Activated T-cell treated with anti-CD3 and anti-CD28 coated beads, Interleukin-2, amount 50 U/mL, for 72 hours (primary cell): ENCODE data around the gene FHIT. TPM values are rescaled to one million over a fixed set of nuclear protein-coding genes. Genes with fewer than 3 reads are reported as not detected.

ENCODE experiments used
- ATAC-seq, 2 donors: fragments of 150-1000 bp; cut with Tn5 transposase; replicated peaks in 1 of 2; 2 replicates each; pipeline ENCODE4 v1.10.0; 2021; ENCODE audit warnings: moderate library complexity in 2 of 2, mild to moderate bottlenecking in 1 of 2
- DNase-seq, 2 donors: peaks; one replicate each; pipeline ENCODE4 v3.0.0; 2021 to 2022; ENCODE audit warnings: mixed read lengths in 1 of 2
- H3K27ac Mint-ChIP-seq: one replicate; pipeline ENCODE4 v1.8.0; 2022; ENCODE audit warnings: mild to moderate bottlenecking, moderate library complexity, mixed read lengths
- H3K27me3 Mint-ChIP-seq: one replicate; pipeline ENCODE4 v1.8.0; 2022; ENCODE audit warnings: low read depth, mixed read lengths
- H3K36me3 Mint-ChIP-seq, 2 donors: one replicate each; pipeline ENCODE4 v1.8.0; 2022; ENCODE audit warnings: mixed read lengths in 2 of 2, mild to moderate bottlenecking in 1 of 2; ENCODE audit not compliant: insufficient read depth in 2 of 2
- H3K4me1 Mint-ChIP-seq: one replicate; pipeline ENCODE4 v1.8.0; 2022; ENCODE audit warnings: low read depth, mixed read lengths
- H3K4me3 Mint-ChIP-seq, 2 donors: one replicate each; pipeline ENCODE4 v1.8.0; 2022; ENCODE audit warnings: mild to moderate bottlenecking in 2 of 2, mixed read lengths in 2 of 2, moderate library complexity in 2 of 2
- H3K9me3 Mint-ChIP-seq, 2 donors: one replicate each; pipeline ENCODE4 v1.8.0; 2022; ENCODE audit warnings: mixed read lengths in 2 of 2
- total RNA-seq, 2 donors: library from RNA; stranded (reverse); gene quantifications; one replicate each; pipeline ENCODE4 v1.2.3, GENCODE V29; 2022

FHIT gene
- total RNA-seq, 2 donors from 2014 or later, result 48.2 to 54.9 TPM

DNA sequence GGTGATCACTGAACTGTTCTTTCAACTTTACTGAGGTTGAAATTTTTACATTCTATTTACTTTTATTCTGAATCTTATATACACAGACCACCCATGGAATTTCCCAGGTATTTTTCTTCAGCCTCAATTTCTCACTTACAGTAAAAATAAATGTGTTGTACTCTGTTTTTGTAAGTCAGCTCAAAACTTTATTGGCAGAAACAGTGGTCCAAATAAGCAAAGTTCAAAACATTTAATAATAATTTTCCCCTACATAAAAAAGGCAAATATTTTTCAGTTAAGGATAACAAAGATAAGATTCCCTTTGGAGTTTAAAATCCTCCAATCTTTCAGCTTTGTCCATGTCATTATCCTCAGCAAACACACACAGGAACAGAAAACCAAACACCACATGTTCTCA lies 738.0 kb downstream of the FHIT start:
- no peak overlapping the region for H3K27ac Mint-ChIP-seq
- H3K9me3 Mint-ChIP-seq, result no peaks in the 10 kb centered on the region
- ATAC-seq (no peak), DNase-seq (no peak)
- no peaks in the 10 kb centered on the region for H3K36me3 Mint-ChIP-seq
- H3K4me3 Mint-ChIP-seq, result no peak overlapping the region
- no peaks in the 10 kb centered on the region for H3K27me3 Mint-ChIP-seq
- H3K4me1 Mint-ChIP-seq, result peaks cover 5% of the 10 kb centered on the region

DNA sequence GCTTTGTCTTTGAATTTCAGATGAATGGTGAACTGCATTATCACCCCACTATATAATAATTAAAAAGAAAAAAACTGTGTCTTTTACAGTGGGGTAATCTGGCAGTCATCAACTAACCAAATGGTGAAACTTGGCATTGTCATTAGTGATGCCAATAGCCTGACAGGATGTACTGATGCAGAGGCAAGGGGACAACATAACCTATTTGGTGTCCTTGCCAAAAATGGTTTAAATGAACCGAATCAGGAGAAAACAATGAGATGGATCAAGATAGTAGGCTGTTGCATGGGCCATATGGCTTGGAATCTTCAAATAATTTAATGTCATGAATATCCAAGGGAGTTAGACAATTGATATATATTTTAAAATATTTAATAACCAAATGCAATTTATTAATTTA lies 738.7 kb downstream of the FHIT start:
- H3K4me3 Mint-ChIP-seq, result no peak overlapping the region
- no peaks in the 10 kb centered on the region for H3K27me3 Mint-ChIP-seq
- ATAC-seq (no peak), DNase-seq (no peak)
- peaks cover 0 to 4% of the 10 kb centered on the region in 2 donors for H3K9me3 Mint-ChIP-seq
- no peaks in the 10 kb centered on the region for H3K36me3 Mint-ChIP-seq
- peaks cover 5% of the 10 kb centered on the region for H3K4me1 Mint-ChIP-seq
- no peak overlapping the region for H3K27ac Mint-ChIP-seq

DNA sequence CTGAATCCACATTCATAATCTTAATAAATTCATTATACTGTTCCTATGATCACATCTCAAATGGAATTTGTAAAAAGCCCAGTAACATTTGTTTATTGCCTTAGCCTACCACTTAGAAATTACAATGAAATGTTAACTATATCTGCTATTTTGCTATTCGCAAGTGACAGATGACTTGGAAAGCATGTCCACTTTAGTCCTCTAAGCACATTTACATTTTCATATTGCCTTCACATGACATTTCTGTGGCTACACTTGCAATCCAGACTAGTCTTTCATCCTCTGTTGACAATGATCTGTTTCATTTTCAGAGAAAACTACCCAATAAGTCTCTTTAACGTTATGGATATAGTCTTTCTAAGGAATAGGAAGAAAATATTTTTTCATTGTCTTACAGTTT lies 741.8 kb downstream of the FHIT start:
- no peak overlapping the region for H3K4me3 Mint-ChIP-seq

DNA sequence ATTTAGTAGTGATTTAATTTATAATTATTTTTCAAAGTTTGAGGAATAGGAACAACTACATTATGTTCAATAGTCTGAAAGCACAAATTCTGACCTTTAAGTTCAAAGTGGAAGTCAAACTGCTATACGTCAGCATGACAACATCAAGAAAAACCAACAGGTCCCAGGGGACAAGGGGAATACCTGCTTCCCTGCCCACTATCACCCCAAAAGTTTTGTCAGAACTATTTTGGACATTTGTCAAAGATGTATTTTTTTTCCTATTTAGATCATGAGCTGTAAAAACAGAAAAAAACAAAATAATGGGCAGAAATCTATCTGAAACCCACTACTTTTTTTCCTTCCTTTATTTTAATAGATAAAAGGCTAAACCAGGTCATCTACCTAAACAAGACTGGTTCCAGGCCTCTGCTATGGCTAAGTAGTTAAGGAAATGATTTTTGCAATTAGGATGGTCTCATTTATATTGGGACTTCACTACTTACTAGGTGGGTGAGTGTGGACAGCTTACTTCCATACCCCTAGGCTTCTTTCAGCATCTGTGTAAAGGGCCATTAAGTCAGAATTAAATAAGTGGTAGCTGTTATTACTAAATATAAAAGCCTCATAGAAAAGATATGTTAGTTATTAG lies 746.3 kb downstream of the FHIT start:
- peaks cover 2 to 10% of the 10 kb centered on the region in 2 donors for H3K9me3 Mint-ChIP-seq
- no peak for DNase-seq
- H3K27me3 Mint-ChIP-seq, result no peaks in the 10 kb centered on the region
- no peaks in the 10 kb centered on the region for H3K36me3 Mint-ChIP-seq
- H3K4me1 Mint-ChIP-seq, result no peaks in the 10 kb centered on the region
- no peak overlapping the region for H3K27ac Mint-ChIP-seq
- no peak overlapping the region for H3K4me3 Mint-ChIP-seq
- ATAC-seq, result no peak

More for the DNA sequence above, 741.8 kb downstream of the FHIT start:
- Mint-ChIP-seq H3K27me3 (no peaks in the 10 kb centered on the region), H3K4me1 (peaks cover 5% of the 10 kb centered on the region), H3K27ac (no peak overlapping the region), H3K36me3 (no peaks in the 10 kb centered on the region), H3K9me3 (peaks cover 2 to 8% of the 10 kb centered on the region in 2 donors)
- ATAC-seq (no peak), DNase-seq (no peak)

DNA sequence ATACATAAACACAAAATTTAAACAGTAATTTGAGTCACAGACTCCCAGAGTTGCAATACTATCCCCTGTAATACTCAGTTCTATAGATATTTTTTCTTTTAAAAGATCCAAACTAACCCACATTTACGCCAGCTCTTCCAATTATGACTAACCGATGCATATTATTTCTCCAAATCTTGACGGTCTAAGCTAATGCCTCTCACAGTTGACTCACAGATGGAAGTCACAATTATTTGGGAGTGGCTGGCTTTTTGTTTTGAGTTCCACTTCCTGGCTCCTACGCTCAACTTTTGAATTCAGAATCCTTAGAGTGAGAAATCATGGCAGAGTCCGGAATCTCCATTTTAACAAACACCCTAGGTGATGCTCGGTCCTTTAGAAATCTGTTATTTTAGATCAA lies 749.9 kb downstream of the FHIT start:
- DNase-seq (no peak), ATAC-seq (no peak)
- Mint-ChIP-seq H3K9me3 (peaks cover 0 to 2% of the 10 kb centered on the region in 2 donors), H3K27ac (no peak overlapping the region), H3K4me1 (no peaks in the 10 kb centered on the region), H3K4me3 (no peak overlapping the region), H3K27me3 (no peaks in the 10 kb centered on the region), H3K36me3 (no peaks in the 10 kb centered on the region)

DNA sequence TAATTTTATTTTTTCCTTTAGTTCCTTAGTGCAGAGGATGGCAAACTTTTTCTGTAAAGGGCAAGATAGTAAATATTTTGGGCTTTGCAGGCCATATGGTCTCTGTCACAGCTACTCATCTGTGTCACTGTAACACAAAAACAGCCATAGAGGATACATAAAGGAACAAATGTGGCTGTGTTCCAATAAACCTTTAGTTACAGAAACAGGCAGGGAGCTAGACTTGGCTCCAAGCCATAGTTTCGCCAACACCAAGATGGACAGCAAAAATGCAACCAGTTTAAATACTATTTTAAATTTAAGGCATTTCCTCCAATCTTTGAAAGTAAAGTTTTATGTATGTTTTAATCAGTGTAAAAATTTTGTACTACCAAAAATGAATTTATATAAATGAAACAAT lies 753.4 kb downstream of the FHIT start:
- ATAC-seq, result no peak
- Mint-ChIP-seq H3K27me3 (no peaks in the 10 kb centered on the region), H3K9me3 (peaks cover 0 to 2% of the 10 kb centered on the region in 2 donors), H3K27ac (no peak overlapping the region), H3K36me3 (no peaks in the 10 kb centered on the region), H3K4me3 (no peak overlapping the region), H3K4me1 (no peaks in the 10 kb centered on the region)
- DNase-seq, result no peak

DNA sequence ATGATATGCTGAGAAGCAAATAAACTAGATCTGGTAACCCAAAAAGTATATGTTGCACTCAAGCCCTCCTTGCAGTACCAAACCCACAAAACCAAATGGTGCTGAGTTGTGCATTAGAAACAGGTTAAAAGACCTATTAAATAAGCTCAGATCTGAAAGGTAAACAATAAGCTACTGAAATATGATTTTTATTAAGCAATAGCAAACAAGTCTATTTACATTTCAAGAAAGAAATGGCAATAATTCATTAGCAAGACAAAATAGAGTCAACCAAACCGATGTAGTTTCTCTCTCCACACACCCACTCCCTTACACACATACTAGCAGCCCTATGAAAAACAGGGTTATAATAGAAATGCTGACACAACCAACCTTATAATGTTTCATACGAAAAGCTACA lies 760.3 kb downstream of the FHIT start:
- H3K4me3 Mint-ChIP-seq, result no peak overlapping the region
- no peaks in the 10 kb centered on the region for H3K4me1 Mint-ChIP-seq
- H3K27me3 Mint-ChIP-seq, result no peaks in the 10 kb centered on the region
- H3K27ac Mint-ChIP-seq, result no peak overlapping the region
- ATAC-seq (no peak), DNase-seq (no peak)
- no peaks in the 10 kb centered on the region for H3K9me3 Mint-ChIP-seq
- no peaks in the 10 kb centered on the region for H3K36me3 Mint-ChIP-seq

DNA sequence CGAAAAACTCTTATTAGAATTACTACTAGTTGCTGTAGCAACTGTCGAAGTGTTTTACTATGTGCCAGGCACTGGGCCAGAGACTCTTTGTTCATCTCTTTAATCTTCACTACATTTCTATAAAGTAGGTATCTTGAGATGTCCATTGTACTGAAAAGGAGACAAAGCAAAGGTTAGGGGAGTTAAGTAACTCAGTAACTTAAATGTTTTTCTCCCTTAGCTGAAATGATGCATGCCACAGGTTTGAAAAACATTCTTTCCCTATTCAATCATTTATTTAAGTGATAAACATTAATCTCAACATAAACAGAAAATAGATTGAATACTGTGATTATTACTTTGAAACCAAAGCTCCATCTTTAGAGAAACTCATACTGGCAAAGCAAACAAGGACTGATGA lies 776.2 kb downstream of the FHIT start:
- no peaks in the 10 kb centered on the region for H3K4me1 Mint-ChIP-seq
- DNase-seq (no peak), ATAC-seq (no peak)
- H3K36me3 Mint-ChIP-seq, result peaks cover 2% of the 10 kb centered on the region in 2 donors
- H3K27ac Mint-ChIP-seq, result no peak overlapping the region
- H3K4me3 Mint-ChIP-seq, result no peak overlapping the region
- H3K27me3 Mint-ChIP-seq, result no peaks in the 10 kb centered on the region
- peaks cover 2% of the 10 kb centered on the region in 2 donors for H3K9me3 Mint-ChIP-seq

DNA sequence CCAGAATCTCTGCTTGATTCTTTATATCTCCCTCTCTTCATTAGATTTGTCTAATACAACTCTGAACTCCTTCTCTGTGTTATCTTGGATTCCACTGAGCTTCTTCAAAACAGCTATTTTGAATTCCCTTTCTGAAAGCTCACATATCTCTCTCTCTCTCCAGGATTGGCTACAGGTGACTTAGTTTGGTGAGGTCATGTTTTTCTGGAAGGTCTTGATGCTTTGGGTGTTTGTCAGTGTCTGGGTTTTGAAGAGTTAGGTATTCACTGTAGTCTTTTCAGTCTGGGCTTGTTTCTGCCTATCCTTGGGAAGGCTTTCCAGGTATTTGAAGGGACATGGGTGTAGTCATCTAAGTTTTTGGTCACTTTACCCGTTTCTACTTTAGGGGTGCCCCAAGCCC lies 781.8 kb downstream of the FHIT start:
- ATAC-seq, result no peak
- no peaks in the 10 kb centered on the region for H3K4me1 Mint-ChIP-seq
- H3K4me3 Mint-ChIP-seq, result no peak overlapping the region
- no peaks in the 10 kb centered on the region for H3K27me3 Mint-ChIP-seq
- DNase-seq, result no peak
- H3K27ac Mint-ChIP-seq, result no peak overlapping the region
- H3K9me3 Mint-ChIP-seq, result peaks cover 8 to 12% of the 10 kb centered on the region in 2 donors
- peaks cover 2 to 5% of the 10 kb centered on the region in 2 donors for H3K36me3 Mint-ChIP-seq

DNA sequence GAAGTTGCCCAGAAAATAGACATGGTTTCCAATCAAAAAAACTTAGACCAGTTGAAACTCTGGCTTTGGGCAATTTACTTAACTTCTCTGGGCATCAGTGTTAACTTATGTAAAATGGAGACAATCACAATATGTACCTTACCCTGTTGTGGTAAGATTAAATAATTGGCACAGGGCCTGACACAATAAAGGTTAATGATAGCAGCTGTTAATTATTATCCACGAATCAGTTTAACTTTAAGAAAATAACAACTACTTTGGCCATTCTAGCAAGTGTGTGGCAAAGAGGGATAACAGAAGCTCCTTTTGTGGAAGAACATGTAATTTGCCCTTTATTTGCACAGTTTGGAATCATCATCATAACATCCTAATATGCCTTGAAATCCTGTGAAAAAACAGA lies 787.6 kb downstream of the FHIT start:
- Mint-ChIP-seq H3K4me3 (no peak overlapping the region), H3K27me3 (no peaks in the 10 kb centered on the region), H3K9me3 (peaks cover 6 to 8% of the 10 kb centered on the region in 2 donors), H3K36me3 (no peaks in the 10 kb centered on the region), H3K27ac (no peak overlapping the region), H3K4me1 (no peaks in the 10 kb centered on the region)
- no peak for ATAC-seq
- no peak for DNase-seq

DNA sequence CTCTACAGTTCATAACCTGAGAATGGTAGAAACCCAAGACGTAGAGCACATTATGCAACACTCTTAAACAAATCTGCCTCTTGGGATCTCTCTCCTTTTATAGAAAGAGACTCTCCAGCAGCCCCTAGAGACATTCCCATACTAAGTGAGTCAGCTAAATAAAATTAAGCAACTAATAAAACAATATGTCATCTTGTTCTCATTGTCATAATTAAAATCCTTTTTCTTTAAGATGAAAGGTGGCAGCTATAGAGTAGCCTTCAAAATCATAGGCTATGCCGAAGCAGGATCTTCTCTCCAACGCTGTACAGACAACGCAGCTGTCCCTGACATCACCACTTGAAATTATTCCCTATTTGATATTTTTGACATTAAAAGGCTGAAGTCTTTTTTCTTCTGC lies 790.0 kb downstream of the FHIT start:
- peaks cover 4% of the 10 kb centered on the region for H3K4me1 Mint-ChIP-seq
- H3K27ac Mint-ChIP-seq, result no peak overlapping the region
- ATAC-seq (no peak), DNase-seq (no peak)
- H3K36me3 Mint-ChIP-seq, result peaks cover 0 to 7% of the 10 kb centered on the region in 2 donors
- H3K9me3 Mint-ChIP-seq, result peaks cover 3% of the 10 kb centered on the region in 2 donors
- no peaks in the 10 kb centered on the region for H3K27me3 Mint-ChIP-seq
- H3K4me3 Mint-ChIP-seq, result no peak overlapping the region

DNA sequence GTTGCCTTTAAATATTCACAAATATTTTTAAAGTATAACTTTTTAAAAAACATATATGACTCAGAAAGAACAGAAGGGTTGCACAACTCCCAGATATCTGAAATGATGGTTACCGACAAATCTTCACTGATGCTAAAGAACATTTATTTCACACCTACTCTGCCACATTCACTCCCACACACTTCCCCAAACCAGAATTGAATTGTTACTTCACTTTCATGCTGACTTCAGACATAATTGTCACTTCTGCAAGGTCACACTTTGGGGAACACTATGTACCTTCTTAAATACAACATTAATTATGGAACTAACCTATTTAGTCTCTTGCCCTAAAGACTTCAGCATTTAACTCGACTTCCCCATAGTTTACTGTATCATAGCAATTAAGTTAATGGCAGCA lies 795.1 kb downstream of the FHIT start:
- H3K27me3 Mint-ChIP-seq, result no peaks in the 10 kb centered on the region
- ATAC-seq (no peak), DNase-seq (no peak)
- no peak overlapping the region for H3K4me3 Mint-ChIP-seq
- no peaks in the 10 kb centered on the region for H3K9me3 Mint-ChIP-seq
- H3K36me3 Mint-ChIP-seq, result peaks cover 1 to 7% of the 10 kb centered on the region in 2 donors
- peaks cover 15% of the 10 kb centered on the region for H3K4me1 Mint-ChIP-seq
- no peak overlapping the region for H3K27ac Mint-ChIP-seq

DNA sequence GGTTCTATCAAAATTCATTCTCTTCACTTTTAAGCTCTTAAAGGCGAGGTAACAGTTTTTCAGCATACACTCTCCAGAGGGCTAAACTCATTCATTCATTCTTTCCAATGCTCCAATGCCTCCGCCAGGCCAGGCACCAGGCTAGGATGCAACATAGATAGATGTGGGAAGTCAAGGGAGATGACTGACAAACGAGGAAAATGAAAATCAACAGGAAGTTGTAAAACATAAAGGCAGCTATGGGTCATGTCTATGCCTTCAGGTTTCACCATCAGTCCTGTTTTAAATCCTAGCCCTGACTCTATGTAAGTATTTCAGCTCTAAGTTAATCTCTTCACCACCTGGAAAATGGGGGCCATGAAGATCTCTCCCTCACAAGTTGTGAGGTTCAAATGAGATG lies 797.9 kb downstream of the FHIT start:
- Mint-ChIP-seq H3K27me3 (no peaks in the 10 kb centered on the region), H3K36me3 (peaks cover 1 to 7% of the 10 kb centered on the region in 2 donors), H3K4me1 (peaks cover 15% of the 10 kb centered on the region), H3K9me3 (no peaks in the 10 kb centered on the region), H3K4me3 (no peak overlapping the region), H3K27ac (no peak overlapping the region)
- DNase-seq (no peak), ATAC-seq (no peak)

DNA sequence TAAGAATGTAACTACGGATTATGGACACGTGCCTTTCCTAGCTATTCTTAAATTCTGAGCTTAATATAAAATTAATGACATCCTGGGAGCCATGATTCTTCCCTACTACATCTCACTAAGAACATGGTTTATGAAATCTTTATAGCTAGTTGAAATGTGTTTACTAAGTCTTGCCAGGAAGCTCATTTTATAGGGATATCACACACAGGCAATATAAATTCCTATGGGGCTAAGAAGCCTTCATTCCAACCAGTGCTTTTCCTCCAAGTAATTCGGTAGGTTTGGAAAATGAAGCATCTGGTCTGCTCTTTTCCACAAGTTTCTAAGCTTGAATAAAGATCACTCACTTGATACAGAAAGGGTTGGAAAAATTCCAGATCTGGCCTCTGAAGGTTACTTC lies 802.6 kb downstream of the FHIT start:
- DNase-seq (no peak), ATAC-seq (no peak)
- no peaks in the 10 kb centered on the region for H3K36me3 Mint-ChIP-seq
- no peak overlapping the region for H3K4me3 Mint-ChIP-seq
- H3K4me1 Mint-ChIP-seq, result peaks cover 11% of the 10 kb centered on the region
- no peaks in the 10 kb centered on the region for H3K9me3 Mint-ChIP-seq
- H3K27ac Mint-ChIP-seq, result no peak overlapping the region
- H3K27me3 Mint-ChIP-seq, result no peaks in the 10 kb centered on the region
